LoVo (cell line): ENCODE measurements around the gene SCAF1.

Source experiments
- DNase-seq: peaks from one replicate; pipeline ENCODE4 v3.0.0-alpha.2; 2016; ENCODE audit warnings: low spot score

The SCAF1 gene

GRCh38 chr19:49665351-49666119 is 23.5 kb downstream of the SCAF1 start, which contains the start of the genes BCL2L12 and IRF3:
BCL2L12 (plus strand) TSS chr19:49665933; CDS start chr19:49666693, 760 bp downstream.
IRF3 (minus strand) TSS chr19:49665857; CDS start chr19:49664838, 1,019 bp downstream.
- peak; percentile 98 for DNase-seq

- DNase-seq, result no peak
Measured at GRCh38 chr19:49666120-49666444, 24.1 kb downstream of the SCAF1 start.

GRCh38 chr19:49667473-49667872 is 25.5 kb downstream of the SCAF1 start:
- DNase-seq, result no peak

GRCh38 chr19:49669516-49669915 is 27.5 kb downstream of the SCAF1 start:
- no peak for DNase-seq

GRCh38 chr19:49672131-49672919 is 30.3 kb downstream of the SCAF1 start:
- peak; percentile 64 for DNase-seq

- peak; percentile 90 for DNase-seq
Measured at GRCh38 chr19:49676136-49676783, 34.3 kb downstream of the SCAF1 start.

- peak; percentile 99 for DNase-seq
Measured at GRCh38 chr19:49676784-49677230, 34.8 kb downstream of the SCAF1 start.

- DNase-seq, result no peak
Measured at GRCh38 chr19:49677231-49677900, 35.4 kb downstream of the SCAF1 start, which contains the start of gene PRMT1. PRMT1 (plus strand) TSS chr19:49677271; CDS start chr19:49677281, 10 bp downstream.

- peak; percentile 37 for DNase-seq
Measured at GRCh38 chr19:49677901-49678674, 36.1 kb downstream of the SCAF1 start.

GRCh38 chr19:49678985-49679770 is 37.2 kb downstream of the SCAF1 start:
- DNase-seq, result no peak

GRCh38 chr19:49679771-49680413 is 37.9 kb downstream of the SCAF1 start:
- no peak for DNase-seq

- peak; percentile 81 for DNase-seq
Measured at GRCh38 chr19:49680421-49681351, 38.7 kb downstream of the SCAF1 start.

GRCh38 chr19:49681830-49682229 is 39.8 kb downstream of the SCAF1 start:
- DNase-seq, result no peak

GRCh38 chr19:49682274-49682673 is 40.3 kb downstream of the SCAF1 start:
- no peak for DNase-seq

- no peak for DNase-seq
Measured at GRCh38 chr19:49683814-49684250, 41.8 kb downstream of the SCAF1 start.

GRCh38 chr19:49684251-49684982 is 42.4 kb downstream of the SCAF1 start:
- DNase-seq, result no peak

GRCh38 chr19:49684983-49685553 is 43.1 kb downstream of the SCAF1 start:
- DNase-seq, result no peak
